Prostate gland (tissue), 2 donors: Measurements from ENCODE around the gene COL25A1.

ENCODE experiments used
- CTCF ChIP-seq, 4 experiments: fragments of 200-600 bp in 2 of 4; fragments of 450-650 bp in 2 of 4; sonication (generic) in 2 of 4; IDR thresholded peaks; 1 replicate in 3 of 4; 2 replicates in 1 of 4; pipeline ENCODE4 v1.5.1; 2016 to 2019; ENCODE audit warnings: antibody characterized with exemption in 4 of 4, mild to moderate bottlenecking in 2 of 4, moderate library complexity in 2 of 4
- POLR2A ChIP-seq: fragments of 450-650 bp; IDR thresholded peaks from one replicate; pipeline ENCODE4 v1.6.1; 2016; ENCODE audit warnings: antibody characterized with exemption, mild to moderate bottlenecking
- POLR2AphosphoS5 ChIP-seq: sonication (generic); formaldehyde crosslinking; IDR thresholded peaks from one replicate; pipeline ENCODE4 v1.6.1; 2017; ENCODE audit warnings: antibody characterized with exemption

GRCh38 chr4:109182696-109183095, 119.8 kb downstream of the COL25A1 start:
- TF ChIP-seq CTCF (IDR thresholded peaks at IDR 0.05) (no peak), POLR2AphosphoS5 (no peak), POLR2A (no peak)
